Lung (tissue), 12 donors: ENCODE results near the gene TNIK. TPM values are rescaled to one million over a fixed set of nuclear protein-coding genes. Genes with fewer than 3 reads are reported as not detected.
"Not testable (repeated sequence)": the region's sequence is repeated elsewhere in the genome, so short reads cannot be mapped to it uniquely, and the experiment has no call there.

Experiments used
- ATAC-seq: fragments of 200-7000 bp; cut with Tn5 transposase; one replicate; pipeline ENCODE4 v1.9.1; 2020; ENCODE audit warnings: moderate number of reproducible peaks; ENCODE audit not compliant: insufficient read depth, low FRiP score
- DNase-seq, 3 donors: peaks; one replicate each; pipeline ENCODE4 v3.0.0-alpha.2; 2013 to 2017
- H3K27ac ChIP-seq, 2 donors: one replicate each; pipeline ENCODE4 v1.5.1; 2013; ENCODE audit warnings: mild to moderate bottlenecking in 2 of 2, moderate library complexity in 2 of 2, control low read depth in 1 of 2, inconsistent platforms in 1 of 2, low read depth in 1 of 2, low read length in 1 of 2
- H3K27me3 ChIP-seq, 3 donors: one replicate each; pipeline ENCODE4 v1.5.1; 2013; ENCODE audit warnings: low read length in 2 of 3; ENCODE audit not compliant: control insufficient read depth in 3 of 3, insufficient read depth in 3 of 3
- H3K36me3 ChIP-seq, 4 donors: one replicate each; pipeline ENCODE4 v1.5.1; 2013; ENCODE audit warnings: low read length in 4 of 4, mild to moderate bottlenecking in 1 of 4, moderate library complexity in 1 of 4; ENCODE audit not compliant: control insufficient read depth in 4 of 4, insufficient read depth in 4 of 4
- H3K4me1 ChIP-seq, 5 donors: one replicate each; pipeline ENCODE4 v1.5.1; 2013; ENCODE audit warnings: low read length in 5 of 5, mild to moderate bottlenecking in 2 of 5, moderate library complexity in 1 of 5; ENCODE audit not compliant: control insufficient read depth in 5 of 5, insufficient read depth in 5 of 5
- H3K4me3 ChIP-seq: one replicate; pipeline ENCODE4 v1.5.1; 2013; ENCODE audit warnings: mild to moderate bottlenecking, control low read depth, moderate library complexity
- H3K9ac ChIP-seq, 2 donors: one replicate each; pipeline ENCODE4 v1.5.1; 2013; ENCODE audit warnings: low read length in 2 of 2, control low read depth in 1 of 2; ENCODE audit not compliant: insufficient read depth in 1 of 2
- H3K9me3 ChIP-seq, 4 donors: one replicate each; pipeline ENCODE4 v1.5.1; 2013; ENCODE audit warnings: low read length in 3 of 4, mild to moderate bottlenecking in 1 of 4, moderate library complexity in 1 of 4; ENCODE audit not compliant: control insufficient read depth in 4 of 4, insufficient read depth in 3 of 4
- CTCF ChIP-seq: IDR thresholded peaks from 2 replicates; pipeline ENCODE4 v1.5.1; 2012; ENCODE audit warnings: mild to moderate bottlenecking; ENCODE audit errors: control extremely low read depth, extremely low read depth
- WGBS, 2 donors: extraction: QIAGEN DNeasy Blood & Tissue Kit; methylation state at CpG; one replicate each; pipeline ENCODE4 v1.1.7; 2013; 5-methylcytosine and 5-hydroxymethylcytosine counted together
- polyA plus RNA-seq, 2 donors: library from polyadenylated mRNA; stranded (reverse); fragments of 200-250 nt; gene quantifications; one replicate each; pipeline ENCODE4 v1.2.1, GENCODE V29; 2013
- total RNA-seq, 2 donors: library from RNA; depleted of rRNA in 1 of 2; stranded (reverse); fragments of >200 nt in 1 of 2; gene quantifications; one replicate each; pipeline ENCODE4 v1.2.1, GENCODE V29; 2014 to 2021
- donor health status: control.
- donor health status: control.
- donor health status: Bipolar disorder and iron deficiency.
- donor health status: healthy.
- donor health status: DM: yes; HTN: yes; CAD: no.

Gene TNIK
- total and polyA plus RNA-seq, 4 donors: 9.4 to 36.3 (median 14.3) TPM

- no peak for ATAC-seq
- 83 to 95% methylated on average over 2 of the region's 2 CpGs for WGBS, 2 donors
- H3K4me3 ChIP-seq: no peak overlapping the region
- H3K9ac ChIP-seq: no peak overlapping the region
- peak in 1 of 3 donors; percentile 48 for DNase-seq
- H3K27ac ChIP-seq: no peak overlapping the region
- no peaks in the 10 kb centered on the region for H3K36me3 ChIP-seq
- no peaks in the 10 kb centered on the region for H3K9me3 ChIP-seq
- H3K27me3 ChIP-seq: no peaks in the 10 kb centered on the region
- peaks cover 2 to 32% (median 18%) of the 10 kb centered on the region in 5 donors for H3K4me1 ChIP-seq
- TF ChIP-seq CTCF: no peak
Measured at GRCh38 chr3:171373711-171374110, 86.5 kb downstream of the TNIK start.

- 97% methylated on average over 2 of the region's 2 CpGs for WGBS, 2 donors
- Histone ChIP-seq H3K27ac (no peak overlapping the region), H3K27me3 (no peaks in the 10 kb centered on the region), H3K4me1 (peaks cover 0 to 30% (median 13%) of the 10 kb centered on the region in 5 donors), H3K9me3 (no peaks in the 10 kb centered on the region), H3K4me3 (no peak overlapping the region), H3K36me3 (no peaks in the 10 kb centered on the region), H3K9ac (no peak overlapping the region)
- TF ChIP-seq CTCF: no peak
- DNase-seq (no peak), ATAC-seq (no peak)
Measured at GRCh38 chr3:171372694-171373093, 87.5 kb downstream of the TNIK start.

DNA sequence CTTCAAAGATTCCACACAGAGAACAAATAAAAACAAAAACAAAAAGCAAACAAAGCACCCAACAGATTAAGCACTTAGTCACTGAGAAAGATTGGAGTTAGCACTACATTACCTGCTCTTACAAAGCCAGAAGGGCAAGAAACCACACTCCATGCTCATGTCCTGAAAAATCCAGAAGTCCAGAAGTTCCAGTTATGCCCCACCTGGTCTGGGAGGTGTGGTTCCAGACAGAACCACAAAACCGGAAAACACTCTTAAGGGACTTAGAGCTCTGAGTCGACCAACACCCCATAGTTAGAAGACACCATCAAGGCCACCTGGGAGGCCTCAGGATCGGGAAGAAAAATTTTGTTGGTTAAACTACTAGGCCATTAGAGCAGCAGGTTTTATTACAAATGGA is 88.9 kb downstream of the TNIK start:
- TF ChIP-seq CTCF: no peak
- no peak for DNase-seq
- Histone ChIP-seq H3K9ac (no peak overlapping the region), H3K36me3 (no peaks in the 10 kb centered on the region), H3K27me3 (no peaks in the 10 kb centered on the region), H3K4me3 (no peak overlapping the region), H3K9me3 (no peaks in the 10 kb centered on the region), H3K4me1 (peaks cover 0 to 28% (median 12%) of the 10 kb centered on the region in 5 donors), H3K27ac (no peak overlapping the region)
- ATAC-seq: no peak
- 66 to 80% methylated on average over 3 of the region's 3 CpGs for WGBS, 2 donors

GRCh38 chr3:171369156-171369555 is 91.0 kb downstream of the TNIK start:
- no peak overlapping the region for H3K4me3 ChIP-seq
- H3K9me3 ChIP-seq: no peaks in the 10 kb centered on the region
- H3K27ac ChIP-seq: no peak overlapping the region
- no peaks in the 10 kb centered on the region for H3K27me3 ChIP-seq
- peaks cover 0 to 12% (median 6%) of the 10 kb centered on the region in 5 donors for H3K4me1 ChIP-seq
- 76 to 82% methylated on average over 1 of the region's 1 CpG for WGBS, 2 donors
- no peak for TF ChIP-seq CTCF
- no peak for ATAC-seq
- H3K9ac ChIP-seq: no peak overlapping the region
- no peaks in the 10 kb centered on the region for H3K36me3 ChIP-seq
- DNase-seq: no peak

- H3K36me3 ChIP-seq, H3K4me3 ChIP-seq, H3K27me3 ChIP-seq, H3K27ac ChIP-seq, ATAC-seq, H3K9ac ChIP-seq, DNase-seq, H3K9me3 ChIP-seq: not testable (repeated sequence)
- peaks cover 0 to 19% (median 0%) of the 10 kb centered on the region in 5 donors for H3K4me1 ChIP-seq
- WGBS, 2 donors: 93 to 94% methylated on average over 5 of the region's 5 CpGs
Measured at GRCh38 chr3:171366738-171367137, 93.5 kb downstream of the TNIK start.
